DMS153 (cell line): ENCODE data around the gene OCLN.
A peak's percentile ranks its signal among the peaks of the same experiment; 100 is the strongest.
"Not testable (repeated sequence)": the region's sequence is repeated elsewhere in the genome, so short reads cannot be mapped to it uniquely, and the experiment has no call there.

Source experiments
- DNase-seq: peaks from one replicate; lab custom pipeline; 2025; lab: John Stamatoyannopoulos, UW

The OCLN gene

GRCh38 chr5:69491838-69492390, 676 bp upstream of the OCLN start:
- DNase-seq: no peak

- DNase-seq: no peak
Observed at GRCh38 chr5:69492923-69493395, 369 bp downstream of the OCLN start.

- no peak for DNase-seq
Observed at GRCh38 chr5:69493396-69494133, 975 bp downstream of the OCLN start.

- DNase-seq: no peak
Observed at GRCh38 chr5:69494452-69494851, 1.9 kb downstream of the OCLN start.

- no peak for DNase-seq
Observed at GRCh38 chr5:69497006-69497520, 4.5 kb downstream of the OCLN start.

- no peak for DNase-seq
Observed at GRCh38 chr5:69498384-69498783, 5.8 kb downstream of the OCLN start.

GRCh38 chr5:69502367-69502766, 9.8 kb downstream of the OCLN start:
- no peak for DNase-seq

GRCh38 chr5:69502767-69503488, 10.3 kb downstream of the OCLN start:
- no peak for DNase-seq

- DNase-seq: no peak
Observed at GRCh38 chr5:69504036-69504435, 11.4 kb downstream of the OCLN start.

- DNase-seq: no peak
Observed at GRCh38 chr5:69505306-69505705, 12.7 kb downstream of the OCLN start.

- no peak for DNase-seq
Observed at GRCh38 chr5:69509212-69509611, 16.6 kb downstream of the OCLN start.

GRCh38 chr5:69510694-69511093, 18.1 kb downstream of the OCLN start:
- DNase-seq: no peak

- no peak for DNase-seq
Observed at GRCh38 chr5:69512740-69513260, 20.2 kb downstream of the OCLN start.

- DNase-seq: not testable (repeated sequence)
Observed at GRCh38 chr5:69515570-69515969, 23.0 kb downstream of the OCLN start.

GRCh38 chr5:69516769-69517168, 24.2 kb downstream of the OCLN start:
- DNase-seq: no peak

GRCh38 chr5:69517763-69518212, 25.2 kb downstream of the OCLN start:
- peak; percentile 64 for DNase-seq

- DNase-seq: no peak
Observed at GRCh38 chr5:69519285-69519684, 26.7 kb downstream of the OCLN start.

GRCh38 chr5:69522035-69522434, 29.4 kb downstream of the OCLN start:
- no peak for DNase-seq

GRCh38 chr5:69525490-69525889, 32.9 kb downstream of the OCLN start:
- DNase-seq: no peak

- no peak for DNase-seq
Observed at GRCh38 chr5:69526660-69527059, 34.1 kb downstream of the OCLN start.

- DNase-seq: no peak
Observed at GRCh38 chr5:69527128-69527770, 34.7 kb downstream of the OCLN start.

- DNase-seq: no peak
Observed at GRCh38 chr5:69528035-69528434, 35.4 kb downstream of the OCLN start.
